GM19328 (cell line): ENCODE data around the gene VASH2.
A peak's percentile ranks its signal among the peaks of the same experiment; 100 is the strongest.
"Not testable (repeated sequence)": the region's sequence is repeated elsewhere in the genome, so short reads cannot be mapped to it uniquely, and the experiment has no call there.

ENCODE experiments used
- ATAC-seq: cut with Tn5 transposase; IDR thresholded peaks from one replicate; pipeline ENCODE4 v1.9.1; 2021; ENCODE audit warnings: mild to moderate bottlenecking, moderate library complexity; ENCODE audit not compliant: unreplicated experiment

Gene VASH2

DNA sequence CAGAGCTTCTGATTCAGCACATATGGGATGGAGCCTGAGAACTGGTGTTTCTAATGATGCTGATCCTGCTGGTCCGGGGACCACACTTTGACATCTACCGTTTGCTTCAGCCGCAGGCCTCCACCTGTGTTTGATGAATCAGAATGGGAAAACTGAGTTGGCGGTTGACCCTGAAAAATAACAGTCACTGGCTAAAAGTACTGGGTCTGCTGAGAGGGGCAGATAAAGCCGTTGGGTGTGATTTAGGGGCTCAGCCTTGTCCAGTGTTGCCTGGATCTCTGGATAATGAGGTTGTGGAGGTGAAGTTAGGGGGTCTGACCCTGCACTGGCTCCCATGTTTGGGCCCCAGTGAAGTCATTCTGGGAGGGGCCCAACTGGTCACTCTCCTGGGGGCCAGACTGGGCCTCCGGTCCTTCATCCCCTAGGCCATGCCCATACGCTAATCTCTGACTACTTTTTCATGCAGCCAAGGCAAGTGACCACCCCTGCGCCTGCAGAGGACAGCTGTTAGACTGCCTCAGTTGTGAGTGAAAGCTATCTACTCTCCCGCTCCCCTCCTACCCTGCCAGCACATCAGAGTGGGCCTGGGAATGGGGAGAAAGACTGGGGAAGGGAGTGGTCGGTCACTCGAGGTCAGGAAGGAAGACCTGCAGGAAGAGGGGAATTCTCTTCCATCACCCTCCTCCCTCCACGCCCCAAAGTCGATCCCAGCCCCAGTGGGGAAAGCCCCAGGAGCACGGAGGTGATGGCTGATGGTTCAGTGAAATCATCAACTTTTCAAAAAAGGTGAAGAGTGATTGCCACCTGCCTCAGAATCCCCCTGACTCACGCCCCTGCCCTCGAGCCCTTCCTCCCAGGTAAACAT is 27.7 kb downstream of the VASH2 start:
- ATAC-seq: no peak

DNA sequence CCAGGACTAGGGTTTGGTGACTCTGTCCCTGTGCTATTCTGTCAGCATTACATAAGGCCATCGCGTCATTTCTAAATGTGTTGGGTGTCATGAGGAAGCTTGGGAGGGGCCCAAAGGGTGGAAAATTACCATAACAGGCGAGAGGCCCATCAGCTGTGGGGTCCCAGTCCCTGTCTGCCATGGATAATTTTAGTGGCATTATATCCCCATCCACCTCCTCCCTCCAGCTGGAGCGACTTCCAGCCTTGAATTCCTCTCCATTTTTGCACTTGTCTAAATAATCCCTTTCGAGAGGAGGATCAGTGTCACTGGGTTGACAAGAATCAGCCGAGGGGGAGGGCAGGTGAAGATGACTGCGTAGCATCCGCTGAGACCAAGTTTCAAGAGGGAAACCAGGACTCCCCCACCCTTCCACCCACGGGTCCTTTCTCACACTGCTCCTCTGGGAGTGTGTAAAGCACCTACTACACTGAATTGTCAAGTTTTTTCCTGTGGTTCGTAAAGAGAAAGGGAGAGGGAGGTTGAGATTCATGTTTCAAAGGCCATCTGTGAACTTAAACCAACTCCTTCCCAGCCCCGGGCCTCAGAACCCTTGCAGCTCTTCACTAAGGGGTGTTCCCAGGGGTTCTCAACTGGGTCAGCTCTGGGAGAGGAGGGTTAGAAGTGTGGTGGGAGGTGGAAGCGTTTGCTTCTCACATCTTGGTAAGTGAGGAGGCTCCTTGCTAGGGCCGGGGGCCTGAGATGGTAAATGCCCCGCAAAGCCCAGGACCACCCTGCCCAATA is 29.2 kb downstream of the VASH2 start:
- peak; percentile 65 for ATAC-seq

DNA sequence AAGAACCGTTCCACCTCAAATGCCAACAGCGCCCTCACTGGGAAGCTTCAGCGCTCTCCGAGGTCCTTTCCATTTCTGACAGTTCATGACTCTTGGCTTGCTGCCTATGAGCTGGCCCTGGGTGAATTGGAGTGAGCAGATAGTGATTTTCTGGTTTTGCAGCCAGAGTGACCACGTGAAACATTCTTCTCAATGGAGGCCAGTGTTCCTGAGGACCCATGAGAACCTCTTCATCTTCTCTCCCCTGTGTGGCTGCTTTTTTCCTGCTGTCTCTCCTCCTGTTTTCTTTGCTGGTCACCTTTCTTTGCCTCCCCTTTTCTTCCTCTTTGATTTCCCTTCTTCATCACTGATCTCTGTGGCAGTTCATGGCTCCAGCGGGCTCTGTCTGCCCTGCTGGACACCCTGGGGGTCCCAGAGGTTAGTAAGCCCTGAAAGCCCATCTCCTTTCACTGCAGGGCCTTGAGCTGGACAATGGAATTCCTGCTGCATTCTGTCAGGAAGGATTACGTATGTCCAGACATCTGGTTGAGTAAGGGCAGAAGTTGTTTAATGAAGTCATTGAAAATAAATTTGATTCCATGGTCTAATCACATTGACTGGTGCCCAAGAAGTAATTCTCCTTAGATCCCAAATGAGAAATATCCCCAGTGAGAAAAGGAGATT is 29.9 kb downstream of the VASH2 start:
- ATAC-seq: no peak

DNA sequence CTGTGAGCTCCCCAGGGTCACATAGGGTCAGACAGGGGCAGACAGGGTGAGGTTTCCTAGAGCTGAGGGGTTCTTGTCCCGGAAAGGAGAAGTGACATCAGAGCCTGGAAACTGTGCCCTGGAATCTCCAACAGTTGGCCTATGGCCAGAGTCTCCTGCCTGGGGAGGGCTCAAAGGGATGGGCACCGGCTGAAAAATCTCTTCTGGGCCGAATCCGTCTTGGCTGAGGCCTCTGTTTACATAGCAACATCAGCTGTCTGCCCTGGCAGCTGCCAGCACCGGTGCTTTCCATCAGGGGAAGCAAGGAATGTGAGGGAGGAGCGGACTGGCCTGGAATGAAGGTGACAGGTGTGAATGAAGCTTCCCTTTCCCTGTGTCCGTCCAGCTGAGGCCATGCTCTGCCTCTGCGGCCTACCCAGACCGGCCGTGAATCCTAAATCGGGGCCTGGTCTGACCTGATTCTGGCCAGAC is 30.7 kb downstream of the VASH2 start:
- no peak for ATAC-seq

DNA sequence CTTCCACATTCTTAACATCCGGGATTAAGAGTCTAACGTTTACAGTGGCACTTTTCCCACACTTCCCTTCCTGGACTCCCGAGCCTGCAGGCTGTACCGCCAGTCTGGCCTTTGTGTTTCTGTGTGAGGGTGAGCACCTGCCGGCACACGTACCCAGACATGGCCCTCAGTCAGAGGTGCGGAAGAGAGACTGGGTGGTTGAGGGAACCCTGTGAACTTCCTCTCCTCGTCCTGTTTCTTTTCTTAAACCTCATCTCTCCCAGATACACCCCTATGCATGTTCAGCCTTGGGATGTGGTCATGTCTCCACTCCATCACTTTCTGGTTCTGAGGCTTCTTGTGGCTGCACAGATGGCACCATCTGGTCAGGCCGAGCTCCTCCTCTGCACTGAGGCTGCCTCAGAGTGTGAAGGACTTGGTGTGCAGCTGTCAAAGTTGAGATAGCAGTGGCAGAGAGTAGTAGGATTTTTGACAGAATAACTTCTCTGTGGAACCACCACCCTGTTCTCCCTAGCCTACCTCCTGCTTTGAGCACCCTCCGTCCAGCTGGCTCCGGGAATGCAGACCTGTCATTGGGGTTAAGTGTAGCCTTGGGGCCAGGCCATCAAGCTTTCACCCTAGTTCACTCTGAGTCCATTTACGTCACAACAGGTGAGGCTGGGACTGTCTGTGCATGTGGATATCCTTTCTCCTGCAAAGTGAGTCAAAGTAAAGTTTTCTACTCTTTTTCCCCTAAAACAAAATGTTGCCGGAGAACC is 31.4 kb downstream of the VASH2 start:
- ATAC-seq: peak; percentile 42

DNA sequence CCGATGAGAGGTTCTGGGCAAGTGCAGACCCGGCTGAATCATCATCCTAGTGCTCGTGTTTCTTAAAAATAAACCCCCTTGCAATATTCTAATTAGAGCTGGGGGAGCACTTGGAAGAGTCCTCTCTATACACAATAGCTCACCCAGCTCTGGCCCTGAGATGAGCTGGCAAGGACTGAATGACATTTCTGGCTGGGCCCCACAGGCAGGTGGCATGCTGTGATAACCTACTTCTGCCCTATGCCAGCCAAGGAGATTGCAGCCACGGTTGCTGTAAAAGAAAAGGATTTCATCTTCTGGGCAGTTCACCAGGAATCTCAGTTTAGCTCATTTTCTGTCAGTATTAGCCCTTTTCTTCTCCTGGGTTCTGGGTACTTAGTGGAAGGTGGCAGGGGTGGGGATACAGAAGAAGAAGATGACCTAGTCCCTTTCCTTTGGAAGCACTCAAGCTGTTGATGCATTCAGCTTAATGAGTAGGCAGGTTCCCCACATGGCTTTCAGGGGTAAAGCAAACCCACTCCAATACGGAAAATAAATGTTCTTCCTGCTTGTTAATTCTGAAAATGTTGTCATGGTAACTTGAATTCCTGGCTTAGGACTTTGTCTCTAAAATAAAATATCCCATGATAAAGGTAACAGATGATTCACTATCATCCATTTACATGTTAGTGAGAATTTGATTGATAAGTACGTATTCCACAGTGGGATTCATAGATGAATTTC is 32.2 kb downstream of the VASH2 start:
- ATAC-seq: no peak

DNA sequence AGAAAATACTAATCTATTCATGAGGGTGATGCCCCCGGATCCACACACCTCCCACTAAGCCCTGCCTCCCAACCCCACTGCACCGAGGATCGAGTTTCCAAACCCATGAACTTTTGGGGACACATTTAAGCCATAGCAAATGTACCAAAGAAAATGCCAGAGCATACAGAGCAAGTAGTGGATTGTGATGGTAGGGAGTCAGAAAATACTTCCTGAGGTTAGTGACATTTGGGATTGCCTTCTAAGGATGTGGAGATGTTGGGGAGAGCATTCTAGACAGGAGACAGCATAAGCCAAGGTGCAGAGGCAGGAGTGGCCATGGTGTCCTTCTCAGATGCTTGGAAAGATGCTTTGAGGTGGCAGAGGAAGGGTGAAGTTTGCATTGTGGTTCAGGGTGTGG is 33.1 kb downstream of the VASH2 start:
- no peak for ATAC-seq

DNA sequence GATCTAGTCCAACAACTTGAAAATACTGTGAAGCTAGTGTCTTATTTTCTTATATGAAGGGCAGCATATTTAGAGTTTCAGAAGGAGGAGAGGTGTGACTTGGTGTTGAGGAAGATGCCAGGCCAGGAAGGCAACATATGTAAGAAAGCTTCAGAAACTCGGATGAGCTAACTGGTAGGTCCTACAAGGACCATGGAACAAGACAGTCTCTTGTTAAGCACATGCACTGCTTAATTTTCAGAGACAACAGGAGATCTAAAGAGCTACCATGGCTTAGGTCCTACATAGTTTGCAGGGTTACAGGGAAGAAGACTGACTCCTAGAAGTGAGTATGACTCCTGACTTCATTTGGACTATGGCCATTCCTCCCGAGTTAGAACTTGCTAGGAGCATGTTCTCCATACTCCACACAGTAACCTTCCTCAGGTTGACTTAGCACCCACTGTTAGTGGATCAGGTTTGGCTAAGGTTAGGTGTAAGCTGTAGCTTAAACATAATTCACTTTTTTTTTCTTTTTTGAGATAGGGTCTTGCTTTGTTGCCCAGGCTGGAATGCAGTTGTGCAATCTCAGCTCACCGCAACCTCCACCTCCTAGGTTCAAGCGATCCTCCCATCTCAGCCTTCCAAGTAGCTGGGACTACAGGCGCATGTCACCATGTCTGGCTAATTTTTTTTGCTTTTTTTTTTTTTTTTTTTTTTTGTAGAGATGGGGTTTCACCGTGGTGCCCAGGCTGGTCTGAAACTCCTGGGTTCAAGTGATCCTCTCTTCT is 34.4 kb downstream of the VASH2 start:
- no peak for ATAC-seq

DNA sequence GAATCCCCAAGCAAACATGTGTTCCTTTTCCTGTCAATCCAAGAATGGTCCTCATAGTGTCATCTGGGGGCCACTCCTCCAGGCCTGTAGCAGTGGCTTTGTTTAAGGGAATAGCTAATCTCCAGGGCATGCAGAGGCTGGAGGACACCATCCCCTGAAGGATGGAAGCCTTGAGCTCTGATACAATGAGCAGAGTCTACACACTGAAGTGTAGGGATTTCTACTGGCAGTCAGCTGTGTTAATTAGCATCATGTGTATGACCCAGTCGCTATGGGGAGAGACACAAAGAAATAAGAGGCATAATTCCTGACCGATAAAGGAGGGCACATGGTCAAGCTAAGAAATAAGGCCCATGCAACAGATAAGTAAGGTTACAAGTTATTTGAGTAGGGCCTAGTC is 36.2 kb downstream of the VASH2 start:
- no peak for ATAC-seq

DNA sequence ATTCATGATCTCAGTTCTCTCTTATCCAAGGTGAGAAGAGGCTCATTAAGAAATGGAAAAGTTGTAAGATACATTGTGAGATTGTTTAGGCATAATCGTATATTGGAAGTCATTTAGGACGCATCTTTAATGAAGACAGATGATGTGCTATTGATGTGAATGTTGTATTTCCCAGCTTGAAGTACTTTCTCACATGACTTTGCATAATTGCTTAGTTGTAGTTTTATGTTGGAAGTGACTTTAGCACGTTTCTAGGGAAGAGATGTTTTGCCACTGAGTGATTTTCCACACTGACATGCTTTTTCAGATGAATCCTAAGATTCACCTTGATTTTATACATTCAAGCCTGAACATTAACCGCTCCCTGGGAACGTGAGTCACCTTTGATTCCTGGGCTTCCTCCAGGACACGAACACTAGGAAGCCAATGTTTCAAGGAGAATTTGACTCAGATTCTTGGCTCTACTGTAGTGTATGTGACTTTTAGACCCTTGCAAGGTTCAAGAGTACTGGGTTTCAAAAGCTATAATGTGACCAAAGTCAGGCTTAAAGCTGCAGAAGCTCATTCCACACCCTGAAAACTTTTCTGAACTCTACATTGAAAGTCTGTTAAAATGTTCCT is 37.5 kb downstream of the VASH2 start:
- ATAC-seq: no peak

DNA sequence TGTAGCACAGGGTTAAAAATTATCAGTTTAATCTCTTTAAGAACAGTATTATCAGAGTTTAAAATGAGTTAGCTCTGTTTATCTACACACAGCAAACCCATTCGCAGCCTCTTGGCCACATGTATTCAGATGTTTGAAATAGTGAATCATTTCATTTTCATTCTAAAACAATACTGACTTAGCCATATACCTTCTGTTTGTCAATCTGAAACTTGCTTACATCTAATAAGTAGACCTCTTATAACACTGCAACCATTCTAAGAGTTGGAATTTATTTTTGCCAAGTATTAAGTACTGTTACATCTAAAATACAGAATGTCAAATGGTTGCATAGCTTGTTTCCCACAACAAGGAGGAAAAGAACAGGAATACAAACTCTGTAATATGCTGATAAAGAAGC is 39.9 kb downstream of the VASH2 start:
- no peak for ATAC-seq

DNA sequence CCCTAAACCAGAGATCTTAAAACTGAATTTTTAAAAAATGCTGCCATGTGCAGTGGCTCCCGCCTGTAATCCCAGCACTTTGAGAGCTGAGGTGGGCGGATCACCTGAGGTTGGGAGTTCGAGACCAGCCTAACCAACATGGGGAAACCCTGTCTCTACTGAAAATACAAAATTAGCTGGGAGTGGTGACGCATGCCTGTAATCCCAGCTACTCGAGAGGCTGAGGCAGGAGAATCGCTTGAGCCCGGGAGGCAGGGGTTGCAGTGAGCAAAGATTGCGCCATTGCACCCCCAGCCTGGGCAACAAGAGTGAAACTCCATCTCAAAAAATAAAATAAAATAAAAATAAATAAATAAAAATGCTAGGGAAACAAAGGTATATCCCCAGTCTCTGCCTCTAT is 43.6 kb downstream of the VASH2 start:
- ATAC-seq: not testable (repeated sequence)

DNA sequence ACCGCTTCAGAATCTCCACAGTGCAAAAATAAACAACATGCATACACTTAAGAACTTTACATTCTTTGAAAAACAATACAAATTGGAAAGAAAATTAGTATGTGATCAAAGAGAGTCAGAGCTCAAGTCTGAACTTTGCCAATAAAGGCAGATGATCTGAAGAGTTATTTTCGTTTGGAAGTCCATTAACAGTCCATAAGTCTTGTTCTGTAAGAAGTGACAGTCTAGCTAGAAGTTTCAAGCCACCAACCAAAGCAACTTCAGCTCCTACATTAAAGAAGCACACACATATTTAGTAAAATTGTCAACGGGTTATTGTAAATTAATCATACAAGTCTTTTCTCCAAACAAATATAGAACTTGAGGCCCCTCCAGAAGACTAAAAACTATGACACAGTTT is 44.6 kb downstream of the VASH2 start:
- no peak for ATAC-seq

DNA sequence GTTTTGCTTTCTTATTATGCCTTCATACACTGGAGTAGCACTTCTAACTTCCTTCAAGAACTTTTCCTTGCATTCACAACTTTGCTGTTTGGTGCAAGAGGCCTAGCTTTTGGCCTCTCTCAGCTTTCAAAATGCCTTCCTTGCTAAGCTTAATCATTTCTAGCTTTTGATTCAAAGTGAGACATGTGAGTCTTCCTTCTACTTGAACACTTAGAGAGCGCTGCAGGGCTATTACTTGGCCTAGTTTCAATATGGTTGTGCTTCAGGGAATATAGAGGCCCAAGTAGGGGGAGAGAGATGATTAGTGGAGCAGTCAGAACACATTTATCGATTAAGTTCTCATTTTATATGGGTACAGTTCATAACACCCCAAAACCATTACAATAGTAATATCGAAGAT is 52.9 kb downstream of the VASH2 start:
- no peak for ATAC-seq

DNA sequence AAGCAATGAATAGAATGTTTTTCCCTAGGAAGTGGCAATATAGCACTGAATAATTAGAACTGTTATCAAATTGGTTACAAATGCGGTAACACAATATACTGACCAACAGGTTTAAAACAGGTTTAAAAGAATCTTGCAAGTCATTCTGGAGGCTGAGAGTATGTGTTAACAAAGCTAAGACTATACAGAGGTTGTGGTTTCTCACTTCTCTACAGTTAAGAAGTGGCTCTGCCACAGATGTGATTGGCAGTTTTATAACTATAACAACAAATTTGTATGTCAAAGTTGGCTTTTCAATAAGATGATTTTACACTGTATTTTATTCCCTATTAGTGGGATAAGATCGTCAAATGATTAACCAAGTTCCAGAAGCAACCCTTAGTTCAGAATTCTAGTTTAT is 58.2 kb downstream of the VASH2 start:
- no peak for ATAC-seq

DNA sequence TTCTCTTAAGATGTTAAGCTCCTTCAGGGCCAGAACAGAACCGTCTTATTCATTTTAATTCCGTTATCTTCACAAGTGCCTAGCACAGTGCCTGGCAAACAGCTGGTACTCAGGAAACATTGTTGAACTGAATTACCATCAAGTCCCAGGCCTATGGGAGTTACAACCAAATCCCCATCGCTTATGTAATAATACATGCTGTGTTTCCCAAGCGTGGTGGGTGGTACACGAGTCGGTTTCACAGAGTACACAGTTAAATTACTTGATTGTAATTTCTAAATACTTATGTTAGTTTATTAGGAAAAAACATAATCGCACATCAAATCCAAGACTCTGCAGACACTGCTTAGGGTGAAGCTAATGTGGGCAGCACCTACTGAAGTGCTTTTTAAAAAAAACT is 64.3 kb downstream of the VASH2 start:
- ATAC-seq: peak; percentile 0

DNA sequence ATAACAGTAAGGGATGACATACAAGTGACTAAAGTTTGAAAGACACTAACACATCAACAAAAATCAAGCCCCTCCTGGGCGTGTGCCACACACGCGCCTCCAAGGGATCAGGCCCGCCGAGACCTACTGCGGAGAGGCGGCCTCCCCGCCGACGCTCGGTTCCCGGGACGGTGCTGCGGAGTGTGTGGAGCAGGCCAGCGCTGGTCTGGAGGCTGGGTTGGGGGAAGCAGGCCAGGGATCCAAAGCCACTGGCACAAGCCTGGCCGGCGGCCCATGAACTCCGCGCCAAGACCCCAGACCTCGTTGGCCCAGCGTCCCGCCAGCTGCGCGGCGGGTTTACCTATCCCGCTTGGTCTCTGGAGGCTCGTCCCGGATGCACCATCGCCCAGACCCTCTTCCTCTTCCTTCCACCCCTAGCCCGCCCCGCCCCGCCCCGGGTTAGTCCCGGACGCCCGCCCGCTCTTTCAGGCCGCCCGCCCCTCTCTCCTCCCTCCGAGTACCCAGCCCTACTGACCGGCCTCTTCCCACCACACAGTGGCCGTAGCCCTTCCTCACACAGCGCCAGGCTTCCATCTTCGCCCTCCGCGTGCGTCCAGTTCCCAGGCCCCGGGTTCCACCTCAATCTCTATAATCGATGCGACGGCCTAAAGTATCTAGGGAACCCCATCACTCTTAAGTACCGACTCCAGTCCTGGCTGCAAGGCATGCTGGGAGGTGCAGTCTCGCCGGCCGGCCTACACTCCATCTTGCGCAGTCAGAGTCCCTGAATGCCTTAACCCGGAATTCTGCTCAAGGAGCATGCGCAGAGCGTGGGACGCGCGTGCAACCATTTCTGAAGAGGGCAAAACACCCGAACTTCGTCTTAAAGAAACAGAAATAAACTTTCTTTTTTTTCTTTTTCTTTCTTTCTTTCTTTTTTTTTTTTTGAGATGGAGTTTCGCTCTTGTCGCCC is 65.0 kb downstream of the VASH2 start, which contains the start of gene ANGEL2:
Gene ANGEL2, minus strand, starts transcription at position 769 of the 952 bp plus-strand sequence. Its CDS starts 196 bp downstream, at position 573.
- peak; percentile 88 for ATAC-seq
